NOMO-1 treated with dmso at 0.1 percent for 144 hours (cell line): ENCODE data around the gene MAP7.

Experiments
- DNase-seq: peaks from one replicate; lab custom pipeline; 2025; ENCODE audit not compliant: unreplicated experiment; lab: John Stamatoyannopoulos, UW

MAP7 gene

DNA sequence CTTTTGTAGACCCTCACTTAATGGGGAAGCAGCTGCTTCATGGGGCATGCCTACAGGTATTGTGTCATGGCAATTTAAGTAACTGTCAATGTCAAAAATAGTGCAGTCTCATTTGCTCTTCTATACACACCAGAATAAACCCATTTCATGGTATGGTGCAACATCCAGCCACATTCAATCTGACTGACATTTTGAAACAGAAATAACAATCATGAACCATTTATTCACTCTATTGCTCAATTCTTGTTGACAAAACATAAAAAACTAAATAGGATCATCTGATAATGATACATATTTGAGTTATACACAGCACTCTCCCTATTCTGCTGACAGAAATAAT is 122.9 kb downstream of the MAP7 start:
- DNase-seq = no peak

DNA sequence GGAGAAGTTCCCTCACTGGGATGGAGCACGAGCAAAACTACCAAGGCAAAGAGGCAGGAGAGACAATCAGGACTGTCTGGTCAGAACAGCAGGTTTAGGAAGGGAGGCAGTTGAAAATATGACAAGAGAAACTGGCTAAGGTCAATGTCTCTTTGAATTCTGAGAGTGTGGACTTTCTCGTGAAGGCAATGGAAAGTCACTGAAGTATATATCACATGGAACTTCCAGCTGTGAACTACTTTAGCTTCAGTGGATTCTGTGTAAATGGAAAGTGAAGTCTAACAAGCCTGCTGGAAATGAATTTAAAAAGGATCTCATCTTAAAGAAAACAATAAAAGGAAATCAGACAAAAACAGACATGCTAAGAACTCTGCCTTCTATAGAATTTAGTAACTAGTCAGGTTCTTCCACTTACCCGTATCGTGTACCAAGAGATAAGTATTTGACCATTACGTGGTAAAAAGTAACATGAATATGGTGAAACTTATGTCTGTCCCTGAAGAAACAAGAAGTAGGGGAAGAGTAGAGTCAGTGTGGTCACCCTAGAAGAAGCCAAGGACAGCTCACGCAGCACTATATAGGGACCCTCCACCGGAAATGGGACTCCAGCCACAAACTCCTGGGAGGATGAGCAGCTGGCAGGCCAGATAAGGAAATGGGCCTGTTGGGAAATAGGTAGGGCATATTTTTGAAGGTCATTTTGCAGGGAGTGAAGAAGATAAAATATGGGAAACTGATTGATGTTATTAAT is 123.4 kb downstream of the MAP7 start:
- DNase-seq = peak; percentile 35

DNA sequence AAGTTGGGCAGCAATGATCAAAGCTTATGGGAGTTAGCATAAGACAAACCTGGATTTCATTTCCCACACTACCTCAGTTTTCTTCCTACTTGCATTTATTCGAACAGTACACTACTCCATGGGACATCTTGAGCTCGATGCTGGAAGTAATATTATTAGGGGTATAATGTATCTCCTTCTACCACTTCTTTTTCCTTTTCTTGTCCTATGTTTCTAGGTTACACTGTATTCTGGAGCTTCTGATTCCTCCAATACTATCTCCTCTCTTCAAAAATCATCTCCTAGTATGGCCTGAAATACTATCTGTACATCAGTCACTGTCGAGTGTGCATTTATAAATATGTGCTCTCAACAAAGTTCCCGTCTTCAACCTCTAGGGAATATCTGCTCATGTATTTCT is 124.4 kb downstream of the MAP7 start:
- DNase-seq = no peak

DNA sequence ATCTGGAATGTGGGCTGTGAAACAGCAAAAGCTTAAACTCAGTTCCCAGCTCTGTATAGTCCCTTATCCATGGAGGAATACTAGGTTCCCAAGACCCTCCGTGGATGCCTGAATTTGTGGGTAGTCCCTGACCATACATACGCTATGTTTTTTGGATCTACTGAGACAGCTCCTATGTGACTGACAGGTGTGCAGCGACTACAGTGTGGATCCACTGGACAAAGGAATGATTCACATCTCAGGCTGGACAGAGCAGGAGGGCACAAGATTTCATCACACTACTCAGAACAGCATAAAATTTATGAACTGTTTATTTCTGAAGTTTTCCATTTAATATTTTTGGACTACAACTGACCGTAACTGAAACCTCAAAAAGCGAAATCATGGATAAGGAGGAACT is 125.3 kb downstream of the MAP7 start:
- no peak for DNase-seq

DNA sequence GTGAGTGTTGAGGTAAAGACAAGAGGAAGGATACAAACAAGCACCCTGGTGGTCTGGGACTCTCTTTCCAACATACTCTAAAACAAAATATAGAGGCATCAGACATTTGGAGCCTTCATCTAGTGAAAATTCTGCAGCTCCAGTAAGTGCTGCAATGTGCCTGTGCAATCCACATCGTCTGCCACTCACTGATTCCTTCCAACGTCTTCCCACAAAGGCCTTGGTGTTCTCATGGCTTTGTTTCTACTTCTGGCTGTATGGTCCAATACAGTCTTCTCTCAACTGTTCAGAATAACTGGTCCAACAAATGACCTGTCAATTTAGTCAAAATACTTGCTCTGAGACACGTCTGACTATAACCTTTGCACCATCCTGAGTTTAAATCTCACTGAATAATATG is 125.8 kb downstream of the MAP7 start:
- no peak for DNase-seq

DNA sequence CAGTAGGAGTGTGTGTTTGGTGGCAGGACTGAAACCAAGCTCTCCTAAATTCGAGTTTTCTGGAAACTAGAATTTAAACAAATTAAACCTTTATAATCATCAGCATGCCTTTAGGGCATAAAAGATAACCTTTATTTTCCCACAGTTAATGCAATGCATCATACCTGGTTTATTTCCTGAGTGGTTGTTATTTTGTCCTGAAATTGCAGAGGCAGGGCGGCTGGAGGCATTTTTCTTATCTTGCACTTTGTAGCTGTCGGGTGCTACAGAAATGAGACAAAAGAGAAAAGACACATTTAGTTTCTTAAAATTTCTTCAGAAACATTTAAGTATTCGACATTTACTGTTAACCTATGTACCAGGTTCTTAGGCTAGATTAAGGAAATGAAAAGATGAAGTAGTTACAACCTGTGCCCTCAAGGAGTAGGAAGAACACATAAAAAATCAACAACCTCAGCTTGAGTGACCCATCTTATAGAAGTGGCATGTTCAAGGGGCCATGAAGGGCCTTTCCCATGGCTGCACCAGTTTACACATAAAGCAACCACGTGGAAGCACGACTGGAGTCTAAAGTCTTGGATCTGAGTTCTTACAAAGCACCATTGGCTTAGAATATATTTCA is 128.6 kb downstream of the MAP7 start:
- DNase-seq = no peak

DNA sequence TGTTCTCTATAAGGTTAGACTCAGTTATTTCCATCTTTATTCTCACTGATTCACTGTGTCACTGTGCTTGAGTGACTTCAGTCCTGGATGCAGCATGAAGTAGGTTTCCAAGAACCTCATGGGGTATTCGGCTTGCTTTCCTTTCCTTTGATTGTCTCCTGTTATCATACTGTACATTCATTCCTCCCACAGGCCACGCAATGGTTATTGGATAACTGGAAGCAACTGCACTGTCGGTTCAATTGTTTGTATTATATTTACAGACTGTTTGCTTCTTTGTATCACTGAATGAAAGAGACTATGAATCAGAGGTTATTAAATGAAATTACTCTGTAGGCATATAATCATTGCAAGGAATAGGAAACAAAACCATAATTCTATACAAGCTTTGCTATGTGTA is 129.4 kb downstream of the MAP7 start:
- DNase-seq = no peak

DNA sequence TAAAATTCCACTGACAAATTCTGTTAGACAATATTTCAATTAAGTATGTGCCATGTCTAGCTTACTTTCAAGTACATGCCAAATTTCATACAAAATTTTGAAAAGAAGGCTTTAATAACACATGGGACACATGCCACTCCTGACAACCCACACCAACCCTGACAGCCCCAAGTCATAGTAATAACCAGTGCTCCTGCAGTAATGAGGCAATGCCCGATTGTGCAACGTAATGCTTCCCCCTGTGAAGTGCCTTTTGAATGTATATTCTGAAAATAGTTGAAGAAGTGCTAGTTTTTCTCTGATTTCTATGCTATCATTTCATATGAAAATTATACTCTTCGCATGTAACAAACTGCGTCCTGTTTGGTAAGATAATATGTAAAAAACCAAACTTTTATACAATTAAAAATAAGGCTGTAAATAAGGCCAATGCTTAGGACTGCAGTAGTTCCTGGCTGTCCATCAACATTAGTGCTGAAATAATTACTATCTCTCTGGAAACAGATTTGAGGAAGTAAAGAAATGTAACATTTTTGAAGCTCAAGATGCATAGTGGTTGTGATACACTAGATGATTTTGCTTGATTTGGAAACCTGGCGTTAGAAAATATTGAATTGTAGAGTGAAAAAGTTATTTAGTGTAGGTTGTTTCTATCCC is 134.7 kb downstream of the MAP7 start:
- peak; percentile 71 for DNase-seq

DNA sequence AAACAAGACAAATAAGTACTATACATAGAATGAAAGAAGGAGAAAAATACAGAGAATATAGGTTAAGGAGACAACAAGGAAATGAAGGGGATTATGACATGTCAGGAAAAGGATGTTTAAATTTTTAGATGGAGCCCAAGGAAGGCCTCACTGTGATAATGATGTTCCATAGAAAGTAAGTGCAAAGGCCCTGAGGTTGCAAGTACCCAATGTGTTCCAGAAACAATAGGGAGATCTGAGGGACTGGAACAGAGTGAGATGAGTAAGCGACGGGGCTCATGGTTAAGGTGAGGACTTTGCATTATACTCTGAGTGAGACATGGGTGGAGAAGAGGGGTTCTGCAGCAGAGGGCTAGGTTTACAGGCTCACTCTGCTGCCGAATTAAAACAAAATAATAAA is 137.8 kb downstream of the MAP7 start:
- DNase-seq = no peak

DNA sequence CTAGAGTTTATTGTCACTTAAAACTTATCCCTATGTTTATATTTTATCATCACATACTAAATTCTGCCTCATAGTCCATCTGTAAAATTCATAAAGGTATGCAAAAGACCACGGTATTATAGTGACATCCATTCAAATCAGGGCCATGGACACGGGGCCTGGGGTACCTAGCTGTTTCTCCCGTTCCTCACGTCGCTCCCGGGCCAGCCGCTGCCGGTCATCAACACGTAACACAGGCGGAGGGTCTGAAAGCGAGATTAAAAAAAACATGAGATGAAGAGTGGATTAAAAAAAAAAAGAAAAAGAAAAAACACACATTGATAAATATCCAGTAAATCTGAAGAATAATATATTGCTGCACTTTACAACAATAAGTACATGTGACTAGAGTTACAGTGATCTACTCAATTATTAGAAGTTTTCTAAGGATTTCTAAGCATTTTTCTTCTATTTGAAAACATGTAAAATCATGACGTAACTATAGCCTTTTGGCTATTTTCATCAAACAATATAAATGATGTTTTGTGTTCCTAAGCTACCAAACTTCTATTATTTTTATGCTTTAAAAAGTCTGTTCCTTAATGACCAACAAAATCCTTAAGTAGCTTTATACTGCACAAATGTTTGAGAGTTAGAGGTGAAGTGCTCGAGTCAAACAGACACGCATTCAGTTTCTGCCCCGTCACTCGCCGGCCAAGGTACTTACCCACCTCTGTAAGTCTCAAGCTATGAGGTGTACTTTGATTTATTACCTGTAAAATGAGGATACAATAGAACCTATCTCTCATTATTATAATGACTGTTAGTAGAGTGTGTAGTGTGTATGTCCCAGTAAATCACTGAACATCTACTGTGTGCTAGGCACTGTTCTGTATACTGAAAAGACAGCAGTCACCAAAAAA is 138.5 kb downstream of the MAP7 start:
- no peak for DNase-seq

DNA sequence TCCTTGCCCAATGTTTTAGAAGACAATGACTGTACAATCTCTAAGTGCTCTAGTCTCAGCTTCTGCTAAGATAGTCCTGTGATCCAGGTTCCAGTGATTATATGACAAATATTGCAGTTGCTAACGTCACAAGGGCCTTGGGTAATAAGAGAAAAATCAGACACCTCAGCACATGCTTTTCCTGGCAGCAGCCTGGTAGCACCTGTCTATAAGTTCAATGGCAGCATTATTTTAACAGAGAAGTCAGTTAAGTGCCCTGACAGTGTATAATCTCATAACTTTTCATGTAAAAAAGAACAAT is 139.2 kb downstream of the MAP7 start:
- no peak for DNase-seq

DNA sequence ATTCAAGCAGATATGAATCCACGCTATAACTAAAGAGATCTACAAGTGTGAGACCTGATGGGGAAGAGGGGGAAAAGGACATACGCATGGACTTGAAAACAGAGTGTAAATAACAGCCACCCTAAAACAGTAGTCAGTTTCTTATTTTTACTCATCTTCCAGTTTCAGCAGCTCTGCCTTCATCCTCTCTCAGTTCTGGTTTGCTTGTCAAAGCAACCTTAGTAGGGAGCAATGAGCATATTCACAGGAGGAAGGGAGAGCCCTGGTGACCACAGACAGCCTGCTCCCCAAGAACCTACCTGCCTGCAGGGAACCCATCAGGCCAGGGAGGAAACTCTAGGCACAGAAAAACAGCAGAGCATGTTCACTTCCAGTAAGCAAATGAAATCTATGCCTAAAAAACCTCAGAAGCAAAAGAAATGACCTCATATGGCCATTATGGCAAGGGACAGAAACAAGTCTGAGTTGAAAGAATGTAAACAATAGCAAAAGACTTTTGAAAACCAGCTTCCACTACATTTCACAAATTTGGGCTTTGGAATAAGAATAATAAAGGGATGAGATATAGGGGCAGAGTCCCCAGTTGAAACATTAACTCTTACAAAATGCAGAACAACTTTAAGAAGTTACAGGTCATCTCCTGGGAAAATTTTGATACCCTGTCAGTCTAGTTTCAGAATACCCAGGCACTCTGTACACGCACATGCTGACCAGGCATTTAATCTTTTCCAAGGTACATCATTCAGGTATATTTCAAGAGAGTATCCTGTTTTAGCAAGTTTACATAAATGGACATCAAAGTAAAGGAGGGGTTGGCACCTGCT is 139.8 kb downstream of the MAP7 start:
- no peak for DNase-seq

DNA sequence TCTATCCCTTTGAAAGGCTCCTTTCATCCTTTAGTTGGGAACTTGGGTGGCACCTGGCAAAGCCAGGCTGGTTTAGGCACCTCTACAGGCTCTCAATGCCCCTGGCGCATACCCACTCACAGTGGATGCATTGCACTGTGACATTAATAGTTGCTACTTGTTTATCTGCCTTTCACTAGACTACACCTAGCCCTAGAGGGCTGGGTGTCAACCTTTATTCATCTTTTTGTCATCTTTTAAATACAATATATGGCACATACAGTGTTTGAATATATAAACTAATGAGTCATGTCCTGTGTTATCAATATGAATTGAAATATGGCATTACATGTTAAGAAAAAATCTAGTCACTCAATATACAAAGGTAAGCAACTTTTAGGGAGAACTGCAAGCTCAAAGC is 140.6 kb downstream of the MAP7 start:
- no peak for DNase-seq

DNA sequence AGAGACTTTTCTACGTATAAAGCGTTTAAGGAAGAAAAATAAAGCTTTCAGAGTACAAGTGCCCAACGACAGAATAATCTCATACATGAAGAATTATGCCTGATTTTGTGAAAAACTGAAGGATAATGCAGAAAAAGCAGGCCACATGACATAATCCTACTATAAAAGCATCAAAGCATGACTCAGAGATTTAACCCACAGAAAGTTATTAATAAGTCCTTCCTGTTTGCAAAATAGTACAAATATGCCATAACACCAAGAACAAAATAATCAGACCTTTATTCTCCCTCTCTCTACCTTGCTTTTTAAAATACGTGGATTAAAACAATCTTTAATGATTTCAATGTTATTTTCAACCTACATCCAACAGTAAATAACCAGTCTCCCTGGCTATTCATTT is 142.0 kb downstream of the MAP7 start:
- no peak for DNase-seq

DNA sequence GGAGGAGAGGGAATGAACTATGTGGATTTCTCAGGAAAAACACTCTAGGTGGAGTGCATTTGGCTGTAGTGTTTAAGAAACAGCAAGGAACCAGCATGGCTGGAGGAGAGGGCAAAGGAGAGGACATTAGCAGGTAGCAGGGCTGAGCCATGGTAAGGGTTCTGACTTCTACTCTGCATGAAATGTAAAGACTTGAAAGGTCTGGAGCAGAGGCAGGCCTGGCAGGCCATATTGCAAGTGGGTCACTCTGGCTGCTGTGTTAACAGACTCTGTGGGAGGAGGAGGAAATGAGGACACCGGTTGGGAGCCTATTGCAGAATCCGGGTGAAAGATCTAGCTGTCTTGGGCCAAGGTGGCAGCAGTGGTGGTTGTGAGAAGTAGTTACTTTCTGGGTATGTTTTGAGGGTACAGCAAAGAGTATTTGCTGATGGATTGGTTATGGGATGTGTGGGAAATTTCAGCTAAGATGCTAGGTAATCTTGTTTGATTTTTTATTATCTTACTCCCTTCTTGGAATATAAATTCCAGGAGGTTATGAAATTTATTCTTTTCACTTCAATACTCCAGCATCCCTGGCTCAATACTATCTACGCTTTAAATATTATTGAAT is 144.7 kb downstream of the MAP7 start:
- peak; percentile 15 for DNase-seq

DNA sequence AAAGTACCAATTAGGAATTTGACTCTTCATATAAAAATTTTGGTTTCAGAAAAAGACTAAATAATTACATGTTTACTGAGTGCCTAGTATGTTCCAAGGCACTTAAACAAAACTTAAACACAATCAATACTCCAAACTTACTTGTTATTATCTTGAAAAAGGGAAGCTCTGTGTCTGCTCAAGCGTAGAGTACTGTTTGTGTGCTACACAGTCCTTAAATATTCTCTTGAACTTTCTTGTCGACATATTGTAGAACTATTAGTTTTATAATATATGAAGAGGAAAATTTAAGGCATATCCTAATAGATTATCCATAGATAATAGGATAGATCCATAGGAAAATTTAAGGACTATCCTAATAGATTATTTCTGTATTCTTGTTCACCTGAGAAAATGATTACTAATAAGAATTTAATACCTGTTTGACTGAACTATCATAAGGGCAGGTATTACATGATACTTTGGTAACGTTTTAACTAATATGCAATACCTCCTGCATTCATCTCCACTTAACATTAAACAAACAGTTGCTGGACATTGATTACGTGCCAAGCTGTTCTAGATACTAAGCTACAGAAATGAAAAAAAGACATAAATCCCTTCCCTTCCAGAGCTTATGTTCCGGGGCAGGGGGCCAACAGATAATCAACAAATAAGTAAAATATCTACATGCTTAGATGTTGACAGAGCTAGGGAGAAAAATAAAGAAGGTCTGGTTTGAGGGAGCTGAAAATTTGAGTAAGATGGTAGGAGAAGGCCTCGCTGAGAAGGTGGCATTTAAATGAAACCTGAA is 145.4 kb downstream of the MAP7 start:
- no peak for DNase-seq

DNA sequence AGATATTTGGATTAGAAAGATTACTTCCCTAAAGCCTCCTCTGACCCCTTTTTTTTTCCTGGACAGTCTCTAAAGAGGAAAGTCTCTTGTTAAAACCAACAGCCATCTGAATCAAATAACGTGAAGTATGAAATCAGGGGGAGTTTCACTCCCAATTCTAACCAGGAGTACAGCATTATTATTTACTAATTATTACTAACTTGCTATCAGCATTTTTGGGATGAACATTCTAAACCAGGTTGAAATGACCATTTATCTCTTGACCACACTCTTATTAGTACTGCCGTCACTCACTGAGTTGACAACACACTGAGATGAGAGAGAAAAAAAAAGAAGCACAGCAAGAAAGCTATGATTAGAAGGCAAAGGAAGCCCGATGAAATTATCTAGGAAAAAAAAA is 146.2 kb downstream of the MAP7 start:
- no peak for DNase-seq

DNA sequence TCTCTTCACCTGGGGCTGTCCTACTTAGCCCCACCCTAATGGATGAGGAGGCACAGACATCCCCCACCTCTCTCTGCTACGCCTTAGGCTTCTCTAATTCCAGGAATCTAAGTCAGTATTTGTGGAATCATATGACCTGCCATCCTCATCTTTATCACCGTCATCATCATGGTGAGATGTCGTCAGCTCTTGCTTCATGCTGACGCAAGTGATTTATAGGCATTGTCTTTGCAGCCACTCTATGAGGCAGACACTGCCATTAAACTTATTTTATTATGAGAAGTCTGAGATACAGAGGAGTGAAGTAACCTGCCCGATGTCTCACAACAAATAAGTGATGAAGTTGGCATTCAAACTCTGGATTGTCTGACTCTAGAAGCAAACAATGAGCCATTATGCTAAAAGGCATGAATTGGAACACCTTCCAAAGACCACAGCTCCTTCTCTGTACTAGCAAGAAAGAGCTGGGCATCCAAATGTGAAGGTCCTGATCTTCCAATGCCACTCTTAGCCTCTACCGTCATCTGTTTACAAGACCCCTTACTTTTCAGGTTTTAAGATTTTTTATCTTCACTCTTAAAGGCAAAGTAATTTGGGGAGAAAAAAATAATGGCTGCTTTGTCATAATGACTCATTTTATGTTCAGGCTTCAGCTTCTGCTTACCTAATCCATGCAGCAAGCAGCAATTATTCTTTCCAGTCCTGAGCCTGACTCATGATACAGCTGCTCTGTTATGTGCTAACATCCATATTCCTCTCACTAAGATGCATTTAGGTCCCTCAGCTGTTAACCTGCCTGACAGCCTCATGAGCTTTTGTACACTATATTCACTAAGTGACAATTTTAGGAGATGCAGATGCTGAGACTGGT is 146.9 kb downstream of the MAP7 start:
- peak; percentile 38 for DNase-seq

DNA sequence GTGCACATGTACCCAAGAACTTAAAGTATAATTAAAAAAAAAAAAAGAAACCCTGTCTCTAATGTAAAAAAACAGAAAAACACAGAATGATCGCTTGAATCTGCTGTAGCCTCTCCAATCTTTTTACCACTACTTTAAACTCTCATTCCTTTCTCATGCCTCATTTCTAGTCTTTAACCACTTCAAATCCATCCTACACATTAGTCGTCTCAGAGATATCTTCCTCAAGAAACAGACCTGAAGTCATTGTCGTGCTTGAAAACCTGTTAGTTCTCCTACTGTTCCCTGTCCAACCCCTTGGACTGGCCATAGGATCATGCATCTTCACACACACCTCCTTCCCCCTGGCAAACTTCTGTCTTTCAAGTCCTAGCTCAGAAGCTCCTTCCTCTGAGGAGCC is 148.5 kb downstream of the MAP7 start:
- DNase-seq = no peak
